IPS-15b (cell line): ENCODE results near the gene CCDC85A.

Source experiments
- H3K27me3 ChIP-seq: one replicate; pipeline ENCODE4 v1.6.1; 2013; ENCODE audit warnings: low read length; ENCODE audit not compliant: control insufficient read depth, insufficient read depth
- H3K36me3 ChIP-seq: one replicate; pipeline ENCODE4 v1.6.1; 2013; ENCODE audit warnings: low read length; ENCODE audit not compliant: control insufficient read depth, insufficient read depth
- H3K4me1 ChIP-seq: one replicate; pipeline ENCODE4 v1.6.1; 2013; ENCODE audit warnings: mild to moderate bottlenecking, low read length; ENCODE audit not compliant: control insufficient read depth, insufficient read depth
- H3K4me3 ChIP-seq: one replicate; pipeline ENCODE4 v1.5.1; 2013; ENCODE audit warnings: low read depth, low read length
- H3K9ac ChIP-seq: one replicate; pipeline ENCODE4 v1.6.1; 2013; ENCODE audit warnings: low read depth, mild to moderate bottlenecking, low read length
- H3K9me3 ChIP-seq: one replicate; pipeline ENCODE4 v1.6.1; 2013; ENCODE audit warnings: mild to moderate bottlenecking, low read length; ENCODE audit not compliant: control insufficient read depth, insufficient read depth

CCDC85A gene

GRCh38 chr2:56344771-56345170, 161.0 kb downstream of the CCDC85A start:
- Histone ChIP-seq H3K4me3 (no peak overlapping the region), H3K9me3 (no peaks in the 10 kb centered on the region), H3K9ac (no peak overlapping the region), H3K36me3 (no peaks in the 10 kb centered on the region), H3K4me1 (peaks cover 8% of the 10 kb centered on the region), H3K27me3 (no peaks in the 10 kb centered on the region)

DNA sequence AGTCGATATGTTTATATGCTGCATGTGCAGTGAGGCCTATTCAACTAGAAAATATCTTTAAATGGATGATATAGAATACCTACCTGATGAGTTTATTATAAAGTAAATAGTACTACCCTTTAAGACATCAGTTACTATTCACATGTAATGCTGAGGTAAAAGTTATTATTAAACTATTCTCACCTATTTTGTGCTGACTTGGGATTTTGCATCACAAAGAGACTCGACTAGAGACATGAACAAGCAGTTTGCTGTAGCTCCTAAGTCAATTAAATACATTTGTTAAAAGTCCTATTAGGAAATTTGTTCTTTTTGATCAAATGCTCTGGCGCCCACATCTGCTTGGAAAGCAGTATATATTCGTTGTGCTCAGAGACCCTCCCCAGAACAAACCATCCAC, 164.1 kb downstream of the CCDC85A start:
- H3K36me3 ChIP-seq = no peaks in the 10 kb centered on the region
- peaks cover 8% of the 10 kb centered on the region for H3K4me1 ChIP-seq
- H3K9ac ChIP-seq = no peak overlapping the region
- H3K9me3 ChIP-seq = no peaks in the 10 kb centered on the region
- no peak overlapping the region for H3K4me3 ChIP-seq
- no peaks in the 10 kb centered on the region for H3K27me3 ChIP-seq

GRCh38 chr2:56348392-56349210, 164.8 kb downstream of the CCDC85A start:
- H3K9me3 ChIP-seq = no peaks in the 10 kb centered on the region
- H3K4me3 ChIP-seq = no peak overlapping the region
- H3K27me3 ChIP-seq = no peaks in the 10 kb centered on the region
- H3K36me3 ChIP-seq = no peaks in the 10 kb centered on the region
- peaks cover 8% of the 10 kb centered on the region for H3K4me1 ChIP-seq
- no peak overlapping the region for H3K9ac ChIP-seq

- no peak overlapping the region for H3K9ac ChIP-seq
- H3K27me3 ChIP-seq = no peaks in the 10 kb centered on the region
- H3K4me1 ChIP-seq = no peaks in the 10 kb centered on the region
- no peaks in the 10 kb centered on the region for H3K36me3 ChIP-seq
- H3K9me3 ChIP-seq = no peaks in the 10 kb centered on the region
- no peak overlapping the region for H3K4me3 ChIP-seq
These were observed 174.0 kb downstream of the CCDC85A start for GRCh38 chr2:56357655-56358295.

DNA sequence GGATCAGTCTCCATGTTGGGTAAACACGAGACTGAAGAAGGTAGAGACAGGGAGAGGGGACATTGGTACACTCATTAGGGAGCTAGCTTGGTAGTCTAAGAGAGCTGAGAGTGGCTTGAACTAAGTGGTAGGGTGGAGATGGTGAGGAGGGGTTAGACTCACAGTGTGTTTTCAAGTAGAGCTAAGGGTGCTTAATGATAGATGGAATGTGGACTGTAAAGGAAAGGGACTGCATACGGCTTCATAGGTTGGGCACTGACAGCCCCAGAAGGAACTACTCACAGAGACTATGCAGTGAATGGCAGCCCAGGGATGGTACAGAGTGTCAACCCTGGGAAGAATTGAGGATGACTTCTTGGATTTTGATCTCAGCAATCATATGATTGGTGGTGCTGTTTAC, 178.1 kb downstream of the CCDC85A start:
- H3K36me3 ChIP-seq = no peaks in the 10 kb centered on the region
- H3K4me3 ChIP-seq = no peak overlapping the region
- no peaks in the 10 kb centered on the region for H3K27me3 ChIP-seq
- H3K4me1 ChIP-seq = no peaks in the 10 kb centered on the region
- H3K9me3 ChIP-seq = no peaks in the 10 kb centered on the region
- H3K9ac ChIP-seq = no peak overlapping the region

- Histone ChIP-seq H3K4me1 (no peaks in the 10 kb centered on the region), H3K4me3 (no peak overlapping the region), H3K9ac (no peak overlapping the region), H3K9me3 (no peaks in the 10 kb centered on the region), H3K27me3 (no peaks in the 10 kb centered on the region), H3K36me3 (no peaks in the 10 kb centered on the region)
These were observed 181.1 kb downstream of the CCDC85A start for GRCh38 chr2:56364902-56365301.

GRCh38 chr2:56369316-56369715, 185.5 kb downstream of the CCDC85A start:
- Histone ChIP-seq H3K27me3 (no peaks in the 10 kb centered on the region), H3K4me1 (no peaks in the 10 kb centered on the region), H3K9ac (no peak overlapping the region), H3K9me3 (no peaks in the 10 kb centered on the region), H3K4me3 (no peak overlapping the region), H3K36me3 (no peaks in the 10 kb centered on the region)

DNA sequence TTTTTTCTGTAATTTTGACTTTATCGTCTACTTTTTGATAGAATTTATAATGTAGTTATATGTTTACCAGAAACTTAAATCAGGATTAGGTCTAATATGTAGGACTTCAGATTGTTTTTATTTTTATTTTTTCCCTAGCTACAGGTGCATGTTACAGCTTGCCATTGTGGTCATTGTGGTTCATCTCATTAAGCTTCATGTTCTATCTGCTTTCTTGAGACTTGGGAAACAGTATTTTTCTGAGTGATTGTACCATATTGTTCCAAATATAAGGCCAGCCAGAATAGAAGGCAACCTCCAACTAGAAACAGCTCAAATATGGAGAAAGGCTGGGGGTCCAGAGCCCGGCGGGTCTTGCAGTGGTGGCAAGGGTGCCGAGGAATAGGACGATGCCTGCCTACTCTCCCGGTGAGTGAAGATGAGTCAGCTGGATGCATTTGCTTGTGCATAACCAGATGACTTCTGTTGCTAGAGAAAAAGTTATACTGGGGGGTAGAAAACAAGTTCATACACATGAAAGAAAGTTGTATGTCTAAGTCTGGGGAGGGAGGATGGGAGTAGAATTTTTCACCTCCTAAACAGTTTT, 188.4 kb downstream of the CCDC85A start:
- H3K4me1 ChIP-seq = no peaks in the 10 kb centered on the region
- no peaks in the 10 kb centered on the region for H3K9me3 ChIP-seq
- no peaks in the 10 kb centered on the region for H3K27me3 ChIP-seq
- no peak overlapping the region for H3K9ac ChIP-seq
- no peaks in the 10 kb centered on the region for H3K36me3 ChIP-seq
- H3K4me3 ChIP-seq = no peak overlapping the region

- Histone ChIP-seq H3K9ac (no peak overlapping the region), H3K27me3 (no peaks in the 10 kb centered on the region), H3K4me3 (no peak overlapping the region), H3K9me3 (no peaks in the 10 kb centered on the region), H3K36me3 (no peaks in the 10 kb centered on the region), H3K4me1 (no peaks in the 10 kb centered on the region)
These were observed 191.5 kb downstream of the CCDC85A start for GRCh38 chr2:56375251-56375650.

GRCh38 chr2:56376699-56377665, 193.2 kb downstream of the CCDC85A start:
- H3K9me3 ChIP-seq = no peaks in the 10 kb centered on the region
- H3K4me1 ChIP-seq = no peaks in the 10 kb centered on the region
- no peak overlapping the region for H3K4me3 ChIP-seq
- H3K9ac ChIP-seq = no peak overlapping the region
- H3K36me3 ChIP-seq = no peaks in the 10 kb centered on the region
- H3K27me3 ChIP-seq = no peaks in the 10 kb centered on the region

- no peaks in the 10 kb centered on the region for H3K27me3 ChIP-seq
- H3K36me3 ChIP-seq = no peaks in the 10 kb centered on the region
- H3K9ac ChIP-seq = no peak overlapping the region
- H3K4me3 ChIP-seq = no peak overlapping the region
- no peaks in the 10 kb centered on the region for H3K9me3 ChIP-seq
- peaks cover 2% of the 10 kb centered on the region for H3K4me1 ChIP-seq
These were observed 195.3 kb downstream of the CCDC85A start for GRCh38 chr2:56379066-56379465.
